GM12878 (cell line): ENCODE measurements around the gene MS4A4E. TPM values are rescaled to one million over a fixed set of nuclear protein-coding genes. Genes with fewer than 3 reads are reported as not detected.

ENCODE experiments used
- ATAC-seq: fragments of 200-7000 bp; cut with Tn5 transposase; 3 replicates; pipeline ENCODE4 v1.9.1; 2020; ENCODE audit warnings: mild to moderate bottlenecking, moderate library complexity
- BruUV-seq: library from RNA; stranded (reverse); fragments of 400-500 nt; replicated peaks from 2 replicates; lab custom pipeline; 2021; lab: Mats Ljungman, UMichigan
- CTCF ChIA-PET: fragments of 300-600 bp; sonication (Branson Sonifier 250); formaldehyde crosslinking; extraction: SDS; loops from one replicate; lab custom pipeline; 2021; ENCODE audit warnings: inconsistent platforms; lab: Yijun Ruan, JAX
- POLR2A ChIA-PET: fragments of 350-600 bp; formaldehyde crosslinking; extraction: SDS; loops from one replicate; lab custom pipeline; 2021; ENCODE audit warnings: inconsistent platforms; lab: Charles Lee
- RAD21 ChIA-PET: fragments of 300-600 bp; sonication (Branson Sonifier 250); formaldehyde crosslinking; loops from one replicate; lab custom pipeline; 2023; ENCODE audit warnings: antibody characterized with exemption; ENCODE audit not compliant: unreplicated experiment; lab: Charles Lee
- SMC1A ChIA-PET: fragments of 300-600 bp; sonication (Branson Sonifier 250); formaldehyde crosslinking; loops from one replicate; lab custom pipeline; 2023; ENCODE audit not compliant: unreplicated experiment, uncharacterized antibody; lab: Charles Lee
- DNase-seq: peaks from one replicate; pipeline ENCODE4 v3.0.0-alpha.2; 2011; ENCODE audit warnings: low read depth, low spot score
- FAIRE-seq: peaks from 3 replicates; lab custom pipeline; 2011; peaks lifted over from hg19 to GRCh38; lab: Jason Lieb, UNC
- H2AFZ ChIP-seq: 2 replicates; pipeline ENCODE4 v1.6.0; 2011; ENCODE audit warnings: low read depth, low read length, control low read depth; ENCODE audit not compliant: control insufficient read depth
- H3K27ac ChIP-seq: 2 replicates; pipeline ENCODE4 v1.5.1; 2011; ENCODE audit warnings: control low read depth; ENCODE audit not compliant: control insufficient read depth, insufficient read depth
- H3K27me3 ChIP-seq, 2 experiments: replicated peaks in 1 of 2; 2 replicates each; pipeline versions ENCODE4 v1.6.0 to v1.6.1; 2011; ENCODE audit warnings: low read length in 1 of 2; ENCODE audit not compliant: control insufficient read depth in 2 of 2, insufficient read depth in 2 of 2
- H3K36me3 ChIP-seq, 2 experiments: 2 replicates each; pipeline ENCODE4 v1.5.1; 2011; ENCODE audit warnings: low read length in 1 of 2; ENCODE audit not compliant: control insufficient read depth in 2 of 2, insufficient read depth in 2 of 2
- H3K4me1 ChIP-seq: 2 replicates; pipeline ENCODE4 v1.6.1; 2011; ENCODE audit warnings: mild to moderate bottlenecking, low read length, moderate library complexity, mixed read lengths; ENCODE audit not compliant: control insufficient read depth, insufficient read depth
- H3K4me2 ChIP-seq: 2 replicates; pipeline ENCODE4 v1.6.0; 2011; ENCODE audit warnings: control low read depth; ENCODE audit not compliant: control insufficient read depth, insufficient read depth
- H3K4me3 ChIP-seq: fragments of 200-600 bp; sonication (generic); 2 replicates; pipeline ENCODE4 v1.5.1; 2016
- H3K79me2 ChIP-seq: 2 replicates; pipeline ENCODE4 v1.6.0; 2011; ENCODE audit warnings: low read length; ENCODE audit not compliant: control insufficient read depth, insufficient read depth
- H3K9ac ChIP-seq: 2 replicates; pipeline ENCODE4 v1.8.0; 2011; ENCODE audit warnings: low read length, control low read depth, mixed read lengths; ENCODE audit not compliant: control insufficient read depth, insufficient read depth
- H3K9me3 ChIP-seq: replicated peaks from 3 replicates; pipeline ENCODE4 v1.5.1; 2011; ENCODE audit warnings: mild to moderate bottlenecking, low read length; ENCODE audit not compliant: control insufficient read depth, insufficient read depth
- H4K20me1 ChIP-seq: 2 replicates; pipeline ENCODE4 v1.6.0; 2011; ENCODE audit not compliant: control insufficient read depth, insufficient read depth
- CREM ChIP-seq: IDR thresholded peaks from 2 replicates; pipeline ENCODE4 v1.6.1; 2014; ENCODE audit warnings: antibody characterized with exemption, low read depth
- E2F4 ChIP-seq: IDR thresholded peaks from 2 replicates; pipeline ENCODE4 v1.6.1; 2012; ENCODE audit warnings: low read depth, low read length, improper control_type of control experiment
- FOXM1 ChIP-seq: IDR thresholded peaks from 2 replicates; pipeline ENCODE4 v1.6.1; 2012; ENCODE audit warnings: low read depth, mild to moderate bottlenecking, inconsistent platforms, low read length, moderate library complexity
- IKZF1 ChIP-seq: fragments of 450-650 bp; conservative IDR thresholded peaks from 2 replicates; pipeline ENCODE4 v1.6.1; 2017; ENCODE audit warnings: antibody characterized with exemption, mild to moderate bottlenecking
- NR2C1 ChIP-seq: fragments of 450-650 bp; IDR thresholded peaks from 2 replicates; pipeline ENCODE4 v1.6.1; 2017; ENCODE audit warnings: antibody characterized with exemption, mild to moderate bottlenecking, moderate library complexity
- RBBP5 ChIP-seq: fragments of 200-600 bp; sonication (generic); conservative IDR thresholded peaks from 2 replicates; pipeline ENCODE4 v1.6.1; 2016
- RELB ChIP-seq: fragments of 450-650 bp; IDR thresholded peaks from 2 replicates; pipeline ENCODE4 v1.6.1; 2017; ENCODE audit warnings: low read depth, mild to moderate bottlenecking, moderate library complexity
- SIN3A ChIP-seq: IDR thresholded peaks from 2 replicates; pipeline ENCODE4 v1.6.1; 2012; ENCODE audit warnings: low read depth, low read length, improper control_type of control experiment
- ZNF687 ChIP-seq: fragments of 450-650 bp; IDR thresholded peaks from 2 replicates; pipeline ENCODE4 v1.6.1; 2017; ENCODE audit warnings: mild to moderate bottlenecking, moderate library complexity
- WGBS: methylation state at CpG from one replicate; pipeline ENCODE4 v1.1.6; 2016; ENCODE audit warnings: low lambda C conversion rate; ENCODE audit not compliant: insufficient replicate concordance, insufficient coverage; ENCODE audit errors: missing lambda C conversion rate; 5-methylcytosine and 5-hydroxymethylcytosine counted together
- in situ Hi-C: fragments of 300-500 bp; cut with MboI; formaldehyde crosslinking; loops from 9 replicates; pipeline ENCODE4 v1.14.3; 2018; ENCODE audit warnings: mixed read lengths
- intact Hi-C: fragments of 100-400 bp; cut with micrococcal nuclease; formaldehyde crosslinking; loops from one replicate; pipeline ENCODE4 v1.14.2; 2022; ENCODE audit not compliant: unreplicated experiment
- polyA plus RNA-seq, 11 experiments: library from polyadenylated mRNA; depleted of rRNA in 4 of 11; unstranded in 6 of 11; stranded (reverse) in 5 of 11; fragments of >200 nt; fragmentation: Nextera tagmentation in 4 of 11; fragmentation: Illumina TruSeq in 1 of 11; extraction: Ambion mirVana in 4 of 11; extraction: Trizol in 1 of 11; gene quantifications; 1 replicate in 1 of 11; 2 replicates in 10 of 11; pipeline versions ENCODE4 v1.2.1 to v1.2.3, GENCODE V29; 2011 to 2016; ENCODE audit warnings: inconsistent platforms in 2 of 11, missing spikeins in 2 of 11, low read depth in 1 of 11
- total RNA-seq, 4 experiments: library from RNA; depleted of rRNA in 3 of 4; stranded (reverse); fragments of >200 nt in 3 of 4; fragmentation: Illumina TruSeq in 1 of 4; extraction: Trizol in 1 of 4; gene quantifications; 2 replicates each; pipeline versions ENCODE4 v1.2.1 to v1.2.3, GENCODE V29; 2013 to 2021

The MS4A4E gene
- total and polyA plus RNA-seq, 10 of the 15 experiments (the other 5 are each of a cell fraction or from before 2014, with no cell fraction given), result 0.06 to 0.92 (median 0.45) TPM; not detected in 3

- TF ChIP-seq IKZF1 (no peak), CREM (no peak), ZNF687 (no peak), NR2C1 (no peak), FOXM1 (no peak), SIN3A (no peak), RELB (no peak), RBBP5 (no peak), E2F4 (no peak)
- Histone ChIP-seq H3K27me3 (no peaks in the 10 kb centered on the region), H3K9ac (no peak overlapping the region), H2AFZ (no peak overlapping the region), H3K9me3 (no peaks in the 10 kb centered on the region; the same call in 2 of the 3 replicates), H3K4me2 (no peak overlapping the region), H3K79me2 (no peaks in the 10 kb centered on the region), H4K20me1 (no peaks in the 10 kb centered on the region), H3K4me3 (no peak overlapping the region), H3K27ac (no peak overlapping the region), H3K36me3 (no peaks in the 10 kb centered on the region), H3K4me1 (peaks cover 8% of the 10 kb centered on the region)
- ATAC-seq, result no peak
- WGBS, result 42% methylated on average over 1 of the region's 1 CpG
- BruUV-seq, result no TSS peak
- CTCF ChIA-PET, result interaction anchor here (2.0 to 2.9 kb wide), 3 partner anchors 16 to 57 kb away, joined by 5 to 18 read pairs (median 6); no protein-coding TSS in a partner anchor
- RAD21 ChIA-PET, result no interaction called here
- POLR2A ChIA-PET, result no interaction called here
- intact Hi-C loops, result loop anchor here (10.0 kb wide), 1 partner anchor 106 kb away; no protein-coding TSS in a partner anchor
- in situ Hi-C loops, result no loop called here
- SMC1A ChIA-PET, result interaction anchor here (1.1 kb wide), 1 partner anchor 13 kb away, joined by 4 read pairs; no protein-coding TSS in a partner anchor
- no peak for FAIRE-seq
- no peak for DNase-seq
Measured at GRCh38 chr11:60208951-60209350, 34.0 kb downstream of the MS4A4E start.
